Activated naive CD8-positive, alpha-beta T cell treated with anti-CD3 and anti-CD28 coated beads for 36 hours (primary cell): ENCODE data around the gene LAMTOR4. TPM values are rescaled to one million over a fixed set of nuclear protein-coding genes. Genes with fewer than 3 reads are reported as not detected.
"Not testable (repeated sequence)": the region's sequence is repeated elsewhere in the genome, so short reads cannot be mapped to it uniquely, and the experiment has no call there.

Experiments used
- DNase-seq: peaks from one replicate; pipeline ENCODE4 v3.0.0; 2021
- H3K27ac Mint-ChIP-seq: one replicate; pipeline ENCODE4 v1.8.0; 2022; ENCODE audit warnings: mild to moderate bottlenecking, moderate library complexity, mixed read lengths
- H3K27me3 Mint-ChIP-seq: one replicate; pipeline ENCODE4 v1.8.0; 2022; ENCODE audit warnings: mild to moderate bottlenecking, mixed read lengths
- H3K36me3 Mint-ChIP-seq: one replicate; pipeline ENCODE4 v1.8.0; 2021; ENCODE audit warnings: mild to moderate bottlenecking, mixed read lengths
- H3K4me1 Mint-ChIP-seq: one replicate; pipeline ENCODE4 v1.8.0; 2021; ENCODE audit warnings: mixed read lengths
- H3K4me3 Mint-ChIP-seq: one replicate; pipeline ENCODE4 v1.8.0; 2022; ENCODE audit warnings: mild to moderate bottlenecking, moderate library complexity, mixed read lengths
- H3K9me3 Mint-ChIP-seq: one replicate; pipeline ENCODE4 v1.8.0; 2022; ENCODE audit warnings: mixed read lengths
- total RNA-seq, 2 experiments: library from RNA; stranded (reverse); gene quantifications; one replicate each; pipeline ENCODE4 v1.2.3, GENCODE V29; 2021

LAMTOR4 gene
- total RNA-seq, 2 experiments from 2014 or later: 101 to 104 TPM

GRCh38 chr7:100189061-100189460 is 40.3 kb downstream of the LAMTOR4 start:
- no peak overlapping the region for H3K4me3 Mint-ChIP-seq
- H3K4me1 Mint-ChIP-seq: peaks cover 35% of the 10 kb centered on the region
- no peaks in the 10 kb centered on the region for H3K9me3 Mint-ChIP-seq
- H3K27ac Mint-ChIP-seq: no peak overlapping the region
- no peak for DNase-seq
- no peaks in the 10 kb centered on the region for H3K36me3 Mint-ChIP-seq
- no peaks in the 10 kb centered on the region for H3K27me3 Mint-ChIP-seq

- H3K4me1 Mint-ChIP-seq: peaks cover 39% of the 10 kb centered on the region
- H3K36me3 Mint-ChIP-seq: no peaks in the 10 kb centered on the region
- no peaks in the 10 kb centered on the region for H3K9me3 Mint-ChIP-seq
- DNase-seq: no peak
- peak overlapping the region; percentile 86 for H3K27ac Mint-ChIP-seq
- no peak overlapping the region for H3K4me3 Mint-ChIP-seq
- H3K27me3 Mint-ChIP-seq: no peaks in the 10 kb centered on the region
Observed at GRCh38 chr7:100190048-100190711, 41.5 kb downstream of the LAMTOR4 start.

- Mint-ChIP-seq H3K27me3 (no peaks in the 10 kb centered on the region), H3K36me3 (no peaks in the 10 kb centered on the region), H3K9me3 (no peaks in the 10 kb centered on the region), H3K4me1 (peaks cover 42% of the 10 kb centered on the region), H3K27ac (peak overlapping the region; percentile 44), H3K4me3 (no peak overlapping the region)
- DNase-seq: no peak
Observed at GRCh38 chr7:100191775-100192174, 43.1 kb downstream of the LAMTOR4 start.

- H3K4me1 Mint-ChIP-seq: peaks cover 42% of the 10 kb centered on the region
- peak overlapping the region; percentile 44 for H3K27ac Mint-ChIP-seq
Observed at GRCh38 chr7:100192281-100192862, 43.7 kb downstream of the LAMTOR4 start.

GRCh38 chr7:100192969-100193368 is 44.3 kb downstream of the LAMTOR4 start:
- Mint-ChIP-seq H3K27me3 (no peaks in the 10 kb centered on the region), H3K9me3 (no peaks in the 10 kb centered on the region), H3K4me3 (no peak overlapping the region), H3K4me1 (peaks cover 42% of the 10 kb centered on the region), H3K27ac (no peak overlapping the region), H3K36me3 (no peaks in the 10 kb centered on the region)
- DNase-seq: no peak

More at GRCh38 chr7:100192281-100192862, 43.7 kb downstream of the LAMTOR4 start:
- not testable (repeated sequence) for H3K27me3 Mint-ChIP-seq, DNase-seq, H3K4me3 Mint-ChIP-seq, H3K9me3 Mint-ChIP-seq, H3K36me3 Mint-ChIP-seq

- Mint-ChIP-seq H3K27me3 (no peaks in the 10 kb centered on the region), H3K36me3 (no peaks in the 10 kb centered on the region), H3K27ac (no peak overlapping the region), H3K4me3 (no peak overlapping the region), H3K9me3 (no peaks in the 10 kb centered on the region), H3K4me1 (peaks cover 37% of the 10 kb centered on the region)
- no peak for DNase-seq
Observed at GRCh38 chr7:100195222-100195621, 46.5 kb downstream of the LAMTOR4 start.

- not testable (repeated sequence) for H3K27me3 Mint-ChIP-seq, H3K27ac Mint-ChIP-seq, H3K9me3 Mint-ChIP-seq
Observed at GRCh38 chr7:100195901-100196322, 47.2 kb downstream of the LAMTOR4 start.

GRCh38 chr7:100198266-100198665 is 49.5 kb downstream of the LAMTOR4 start:
- no peak for DNase-seq
- Mint-ChIP-seq H3K4me1 (peaks cover 17% of the 10 kb centered on the region), H3K27ac (no peak overlapping the region), H3K27me3 (no peaks in the 10 kb centered on the region), H3K4me3 (no peak overlapping the region), H3K36me3 (no peaks in the 10 kb centered on the region), H3K9me3 (no peaks in the 10 kb centered on the region)

More at GRCh38 chr7:100195901-100196322, 47.2 kb downstream of the LAMTOR4 start:
- DNase-seq, H3K36me3 Mint-ChIP-seq, H3K4me3 Mint-ChIP-seq: not testable (repeated sequence)
- peaks cover 35% of the 10 kb centered on the region for H3K4me1 Mint-ChIP-seq

- no peaks in the 10 kb centered on the region for H3K27me3 Mint-ChIP-seq
- DNase-seq: no peak
- H3K4me1 Mint-ChIP-seq: peaks cover 9% of the 10 kb centered on the region
- no peaks in the 10 kb centered on the region for H3K36me3 Mint-ChIP-seq
- no peaks in the 10 kb centered on the region for H3K9me3 Mint-ChIP-seq
- H3K27ac Mint-ChIP-seq: no peak overlapping the region
- H3K4me3 Mint-ChIP-seq: no peak overlapping the region
Observed at GRCh38 chr7:100200693-100201092, 52.0 kb downstream of the LAMTOR4 start.

Other genes with a start within 250 kb of the LAMTOR4 start
- gene TRIM4, start 229.4 kb upstream of the LAMTOR4 start, total RNA-seq: 10 to 100 TPM; 21.0 to 21.8 TPM
- gene GJC3, start 219.3 kb upstream of the LAMTOR4 start, total RNA-seq: 1 to 10 TPM in 1 of 2 experiments, under 1 TPM in 1; 0.52 to 1.2 TPM
- gene AZGP1, start 172.9 kb upstream of the LAMTOR4 start, total RNA-seq: not detected
- gene ZKSCAN1, start 133.3 kb upstream of the LAMTOR4 start, total RNA-seq: 10 to 100 TPM; 38.6 to 41.5 TPM
- gene ZSCAN21, start 99.1 kb upstream of the LAMTOR4 start, total RNA-seq: 1 to 10 TPM; 9.0 to 9.4 TPM
- gene ZNF3, start 67.2 kb upstream of the LAMTOR4 start, total RNA-seq: 10 to 100 TPM; 21.1 to 22.3 TPM
- 10 to 100 TPM; 96.3 to 97.2 TPM for gene COPS6, start 59.9 kb upstream of the LAMTOR4 start, total RNA-seq
- gene MCM7, start 47.5 kb upstream of the LAMTOR4 start, total RNA-seq: 100 to 1,000 TPM; 476 to 482 TPM
- gene AP4M1, start 47.3 kb upstream of the LAMTOR4 start, total RNA-seq: 10 to 100 TPM; 13.0 to 13.1 TPM
- 10 to 100 TPM; 59.7 to 61.1 TPM for gene TAF6, start 29.6 kb upstream of the LAMTOR4 start, total RNA-seq
- 10 to 100 TPM; 10.1 to 10.2 TPM for gene CNPY4, start 29.3 kb upstream of the LAMTOR4 start, total RNA-seq
- 1 to 10 TPM; 3.2 to 3.3 TPM for gene MBLAC1, start 22.0 kb upstream of the LAMTOR4 start, total RNA-seq
- gene TRAPPC14, start 9.8 kb downstream of the LAMTOR4 start, total RNA-seq: 10 to 100 TPM; 17.0 to 20.0 TPM
- gene GAL3ST4, start 19.7 kb downstream of the LAMTOR4 start, total RNA-seq: 1 to 10 TPM; 2.9 to 3.6 TPM
- gene GPC2, start 28.5 kb downstream of the LAMTOR4 start, total RNA-seq: 1 to 10 TPM; 3.6 to 3.9 TPM
- gene STAG3, start 29.0 kb downstream of the LAMTOR4 start, total RNA-seq: 10 to 100 TPM; 21.1 to 21.4 TPM
- 10 to 100 TPM; 33.4 to 34.5 TPM for gene PVRIG, start 71.0 kb downstream of the LAMTOR4 start, total RNA-seq
- not detected for gene SPDYE3, start 158.8 kb downstream of the LAMTOR4 start, total RNA-seq
- gene PILRB, start 209.2 kb downstream of the LAMTOR4 start, total RNA-seq: 10 to 100 TPM; 24.5 to 28.3 TPM
- under 1 TPM; 0.68 TPM for gene PILRA, start 224.6 kb downstream of the LAMTOR4 start, total RNA-seq